HG03457 (cell line): ENCODE measurements around the gene ATRNL1.

Experiments
- ATAC-seq: cut with Tn5 transposase; IDR thresholded peaks from one replicate; pipeline ENCODE4 v1.9.1; 2021; ENCODE audit warnings: moderate number of reproducible peaks; ENCODE audit not compliant: unreplicated experiment

The ATRNL1 gene

GRCh38 chr10:115942101-115942500 is 848.9 kb downstream of the ATRNL1 start:
- ATAC-seq = no peak

DNA sequence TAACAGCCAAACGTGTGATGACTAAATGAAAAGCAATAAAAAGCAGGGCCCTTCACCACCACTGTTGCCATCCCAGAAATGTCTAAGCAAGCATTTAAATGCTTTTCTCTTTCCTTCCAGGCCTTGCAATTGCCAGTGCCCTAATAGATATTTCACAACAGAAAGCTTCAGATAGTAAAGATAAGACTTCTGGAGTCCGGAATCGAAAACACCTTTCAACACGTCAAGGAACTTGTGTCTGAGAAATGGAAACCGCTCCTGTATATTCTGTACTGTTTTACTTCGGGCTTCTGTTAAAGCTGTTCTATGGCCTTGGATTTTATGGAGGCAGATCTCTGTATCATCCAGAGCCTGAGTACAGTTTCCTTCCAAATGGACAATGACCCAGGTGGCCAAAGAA is 851.4 kb downstream of the ATRNL1 start:
- no peak for ATAC-seq

DNA sequence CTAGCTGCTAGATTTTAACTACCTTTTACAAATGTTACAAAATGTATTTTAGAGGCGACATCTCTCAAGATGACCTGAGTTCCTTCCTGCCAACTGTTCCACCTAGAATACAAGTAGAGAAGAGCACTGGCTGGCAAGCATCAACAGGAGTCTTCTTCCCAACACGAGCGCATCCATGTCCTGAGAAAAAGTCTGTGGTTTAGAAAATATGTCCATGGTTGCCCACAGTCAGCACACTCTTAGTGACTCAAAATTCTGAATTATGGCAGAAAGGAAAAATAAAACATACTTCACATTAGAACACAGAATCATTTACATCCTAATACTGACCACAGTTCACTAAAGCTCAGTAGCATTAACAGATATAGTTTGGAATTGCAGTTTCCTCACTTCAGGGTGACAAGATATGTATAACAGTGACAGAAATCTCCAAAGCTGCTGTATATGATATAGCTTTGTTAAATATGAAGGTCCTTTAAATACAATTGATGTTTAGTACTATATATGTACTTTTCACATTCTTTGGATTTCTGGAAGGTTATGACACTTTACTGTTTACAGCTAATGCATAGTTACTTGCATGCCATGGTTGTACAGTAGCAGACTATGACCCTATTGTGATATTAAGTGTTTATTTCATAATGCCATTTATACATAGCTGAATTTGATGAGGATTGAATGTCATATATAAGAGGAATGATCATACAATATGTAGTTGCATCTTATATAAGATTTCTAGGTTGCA is 852.7 kb downstream of the ATRNL1 start:
- no peak for ATAC-seq

DNA sequence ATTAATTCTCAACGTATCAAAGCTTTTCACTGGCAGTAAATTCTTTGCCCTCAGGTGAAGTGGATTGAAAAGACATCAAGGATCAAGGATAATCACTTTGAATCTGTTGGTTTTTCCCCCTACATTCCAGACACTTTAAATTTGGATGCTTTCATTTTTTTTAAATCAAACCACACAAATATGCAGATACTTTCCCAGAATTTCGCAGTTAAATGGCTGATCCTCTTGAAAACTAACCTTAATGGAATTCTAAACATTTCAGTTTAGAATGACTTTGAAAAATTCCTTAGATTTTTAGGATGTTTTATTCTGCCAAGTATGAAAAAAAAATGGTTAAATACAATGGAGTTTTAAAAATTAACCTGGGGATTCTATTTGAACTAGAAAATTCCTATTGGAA is 853.9 kb downstream of the ATRNL1 start:
- no peak for ATAC-seq

- no peak for ATAC-seq
These were observed 855.3 kb downstream of the ATRNL1 start for GRCh38 chr10:115948465-115948864.

GRCh38 chr10:115949282-115949844 is 856.2 kb downstream of the ATRNL1 start:
- no peak for ATAC-seq

DNA sequence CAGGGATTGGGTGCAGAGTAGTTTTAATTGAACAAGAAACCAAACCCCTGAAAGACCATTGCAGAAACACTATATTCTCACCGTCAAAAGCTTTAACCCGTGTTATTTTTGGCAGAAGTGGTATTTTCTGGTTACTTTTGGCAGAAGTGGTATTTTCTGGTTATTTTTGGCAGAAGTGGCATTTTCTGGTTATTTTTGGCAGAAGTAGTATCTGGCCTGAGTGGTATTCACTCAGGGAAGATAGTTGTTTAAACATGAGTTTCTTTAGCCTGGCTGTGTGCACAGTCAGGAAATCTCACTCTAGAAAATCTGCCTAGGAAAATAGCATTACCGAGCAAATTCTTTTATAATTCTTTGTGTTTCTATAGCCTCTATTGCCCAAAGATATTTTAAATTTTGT is 857.2 kb downstream of the ATRNL1 start:
- no peak for ATAC-seq

GRCh38 chr10:115951242-115951641 is 858.1 kb downstream of the ATRNL1 start:
- ATAC-seq = no peak

DNA sequence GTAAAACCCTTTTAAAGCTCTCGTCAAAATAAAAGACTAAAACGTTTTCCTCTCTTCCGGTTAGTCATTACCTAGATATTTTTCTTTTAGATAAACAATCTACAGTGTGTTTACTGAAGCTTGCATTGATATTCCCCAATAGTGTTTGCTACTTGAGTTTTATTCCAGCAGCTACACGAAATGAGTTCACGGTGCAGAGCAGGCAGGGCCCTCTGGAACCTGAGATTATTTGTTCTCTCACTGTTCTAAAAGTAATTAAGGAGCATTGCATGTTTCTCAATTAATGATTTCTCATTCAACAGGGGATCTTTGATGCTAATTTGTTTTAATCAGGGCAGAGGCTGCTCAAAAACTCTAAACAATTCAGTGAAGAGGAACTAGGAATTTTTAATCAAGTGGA is 860.1 kb downstream of the ATRNL1 start:
- no peak for ATAC-seq

DNA sequence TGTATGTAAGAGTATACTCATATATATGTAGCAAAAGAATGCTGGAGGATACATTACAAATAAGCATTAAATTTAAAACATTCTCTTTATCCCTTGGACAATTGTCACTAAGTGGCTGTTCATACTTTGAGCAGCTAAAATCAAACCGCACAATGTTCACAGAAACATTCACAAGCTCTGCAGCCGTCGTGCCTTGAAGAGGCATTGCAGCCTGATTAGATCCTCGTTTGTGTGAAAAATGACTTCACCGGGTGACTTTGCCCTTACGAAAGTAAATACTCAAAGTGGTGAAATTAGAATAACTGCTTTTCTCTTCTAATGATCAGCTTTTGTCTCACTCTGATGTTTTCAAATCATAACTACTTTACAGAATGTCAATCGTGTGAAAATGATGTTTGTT is 860.8 kb downstream of the ATRNL1 start:
- ATAC-seq = no peak

- ATAC-seq = no peak
These were observed 863.3 kb downstream of the ATRNL1 start for GRCh38 chr10:115956225-115957011.

- ATAC-seq = no peak
These were observed 863.8 kb downstream of the ATRNL1 start for GRCh38 chr10:115957012-115957399.

DNA sequence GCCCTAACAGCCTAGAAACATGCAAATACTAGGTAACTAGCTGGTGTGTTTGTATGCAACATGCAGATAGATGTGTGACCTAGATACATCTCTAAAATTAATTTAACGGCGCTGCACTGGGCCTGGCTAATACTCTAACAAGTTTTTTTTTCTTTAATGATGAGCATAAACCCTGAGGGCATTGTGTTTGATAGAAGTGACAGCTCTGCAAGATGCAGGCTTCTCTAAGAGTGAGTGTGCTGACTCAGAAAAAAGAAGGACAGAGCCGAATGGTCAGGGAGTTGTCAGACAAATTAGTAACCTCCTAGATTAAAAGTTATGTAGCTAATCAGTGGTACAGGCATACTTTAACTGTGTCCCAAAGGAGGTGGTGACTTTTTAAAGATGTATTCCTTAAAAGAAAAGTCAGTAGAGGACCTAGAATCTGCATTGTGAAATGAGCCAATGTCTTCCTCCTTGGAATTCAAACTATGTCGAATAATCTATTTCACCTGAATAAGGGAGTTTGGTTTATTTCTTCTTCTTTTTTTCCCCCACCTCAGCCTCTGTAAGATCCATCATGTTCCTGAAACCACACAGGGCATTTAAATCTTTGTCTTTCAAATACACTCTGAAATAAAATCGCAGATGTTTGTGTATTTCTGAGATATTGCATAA is 864.7 kb downstream of the ATRNL1 start:
- no peak for ATAC-seq

DNA sequence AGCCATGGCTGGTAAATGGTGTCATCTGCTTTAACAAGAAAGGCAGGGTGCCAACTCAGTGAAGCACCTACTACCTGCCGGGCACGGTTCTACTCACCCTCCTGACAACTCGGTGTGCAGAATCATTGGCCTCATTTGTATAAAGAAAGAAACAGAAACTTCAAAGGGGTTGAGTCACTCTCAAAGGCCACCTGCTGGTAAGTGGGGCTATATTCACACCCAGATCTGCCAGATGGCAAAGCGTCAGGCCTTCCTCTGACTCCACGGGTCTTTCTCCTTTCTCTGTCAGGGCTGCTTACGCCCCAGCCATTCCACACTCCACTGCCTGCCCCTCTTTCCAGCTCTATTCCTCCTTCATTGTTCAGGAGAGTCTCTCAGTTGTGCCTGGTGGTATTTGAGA is 870.7 kb downstream of the ATRNL1 start:
- no peak for ATAC-seq

DNA sequence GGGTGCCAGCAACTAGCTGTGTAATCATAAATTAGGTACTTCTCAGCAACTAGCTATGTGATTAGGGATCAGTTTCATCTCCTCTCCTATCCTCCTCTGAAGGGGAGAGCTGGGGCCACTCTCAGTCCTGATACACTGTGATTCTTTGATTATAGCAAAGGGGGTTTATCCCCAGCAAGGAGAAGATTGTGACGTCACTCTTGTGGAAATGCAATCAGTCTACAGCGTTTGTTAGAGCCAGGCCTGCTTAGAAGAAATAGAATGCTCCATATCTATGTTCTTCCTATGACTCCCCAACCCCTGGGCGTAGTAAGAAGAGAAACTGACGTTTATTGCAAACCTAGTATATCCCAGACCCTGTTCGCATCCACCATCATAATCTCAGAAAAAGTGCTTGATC is 871.7 kb downstream of the ATRNL1 start:
- no peak for ATAC-seq

DNA sequence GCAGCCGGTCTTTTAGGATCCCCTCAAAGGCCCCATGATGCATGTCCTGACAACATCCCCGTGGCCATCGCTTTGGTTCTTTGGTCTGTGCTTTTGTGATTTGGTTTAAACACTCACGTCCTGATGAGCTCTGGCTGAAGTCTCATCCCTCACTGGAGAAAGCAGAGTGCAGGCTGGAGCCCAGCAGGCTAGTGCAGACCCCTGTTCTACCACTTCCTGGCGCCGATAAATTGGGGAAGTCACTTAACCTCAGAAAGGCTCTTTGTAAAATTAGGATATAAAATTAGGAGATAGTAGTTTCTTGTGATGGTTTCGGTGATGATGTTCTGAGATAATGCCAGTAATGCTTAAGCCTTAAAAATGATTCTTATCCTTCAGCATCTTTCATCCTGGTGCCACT is 872.2 kb downstream of the ATRNL1 start:
- ATAC-seq = no peak

DNA sequence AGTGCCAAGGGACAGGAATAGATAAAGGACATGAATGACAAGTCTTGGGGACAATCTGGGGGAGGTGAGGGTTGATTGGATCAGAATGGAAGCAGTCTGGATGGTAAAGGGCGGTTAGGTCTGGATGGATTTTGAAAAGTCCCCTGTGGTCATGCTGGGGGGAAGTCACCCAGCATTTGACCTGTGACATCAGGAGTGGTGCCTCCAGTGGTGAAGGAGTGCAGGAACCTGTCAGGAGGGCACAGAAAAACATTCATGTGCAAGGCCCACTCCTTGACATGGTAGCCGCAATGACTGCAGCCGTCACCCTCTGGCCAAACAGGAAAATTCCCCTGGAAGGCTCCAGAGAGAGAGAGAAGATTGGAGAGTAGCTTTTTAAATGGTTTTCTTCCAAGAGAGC is 875.1 kb downstream of the ATRNL1 start:
- no peak for ATAC-seq

DNA sequence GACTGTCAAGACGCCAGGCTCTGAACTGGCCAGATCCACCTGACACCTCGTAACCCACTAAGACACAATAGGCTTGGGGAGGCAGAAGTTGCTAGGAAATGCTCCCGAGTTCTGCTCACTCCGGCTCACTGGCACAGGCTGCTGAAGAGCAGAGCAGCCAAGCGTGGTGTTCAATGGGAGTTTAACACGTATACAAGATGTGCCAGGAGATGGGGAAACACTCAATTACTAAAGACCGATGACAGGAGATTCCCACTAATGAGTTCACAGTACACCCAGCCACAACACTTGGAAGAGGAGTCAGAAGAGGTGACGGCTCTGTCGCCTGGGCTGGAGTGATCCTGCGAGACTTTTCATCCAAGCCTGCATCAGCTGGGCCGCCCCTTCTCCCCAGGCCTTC is 876.4 kb downstream of the ATRNL1 start:
- no peak for ATAC-seq

- no peak for ATAC-seq
These were observed 878.8 kb downstream of the ATRNL1 start for GRCh38 chr10:115971921-115972320.

GRCh38 chr10:115972426-115972825 is 879.3 kb downstream of the ATRNL1 start:
- no peak for ATAC-seq

DNA sequence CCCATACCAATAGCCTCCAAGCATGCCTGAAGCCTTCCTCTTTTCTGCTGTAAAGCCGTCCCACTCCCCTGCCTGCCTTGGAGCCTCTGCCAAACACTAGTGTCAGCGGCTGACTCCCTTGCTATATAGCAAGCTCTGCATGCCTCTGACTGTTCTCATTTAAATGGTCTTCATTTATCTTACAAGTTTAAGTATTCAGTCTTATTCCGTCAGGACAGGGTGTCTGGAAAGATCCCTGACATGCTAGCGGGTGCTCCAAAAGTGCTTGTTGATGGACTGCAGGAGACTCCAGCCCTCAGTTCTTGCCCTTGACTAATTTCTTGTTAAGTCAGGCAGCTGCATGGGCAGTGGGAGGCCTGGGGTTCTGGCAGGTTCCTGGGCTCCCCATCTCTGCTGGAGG is 881.2 kb downstream of the ATRNL1 start:
- no peak for ATAC-seq
